Stimulated activated naive CD4-positive, alpha-beta T cell treated with Interleukin-2 at 50 U/mL for 16 hours (primary cell): ENCODE results near the gene RUNX2.

Source experiments
- DNase-seq: peaks from one replicate; lab custom pipeline; 2025; lab: John Stamatoyannopoulos, UW

Gene RUNX2

DNA sequence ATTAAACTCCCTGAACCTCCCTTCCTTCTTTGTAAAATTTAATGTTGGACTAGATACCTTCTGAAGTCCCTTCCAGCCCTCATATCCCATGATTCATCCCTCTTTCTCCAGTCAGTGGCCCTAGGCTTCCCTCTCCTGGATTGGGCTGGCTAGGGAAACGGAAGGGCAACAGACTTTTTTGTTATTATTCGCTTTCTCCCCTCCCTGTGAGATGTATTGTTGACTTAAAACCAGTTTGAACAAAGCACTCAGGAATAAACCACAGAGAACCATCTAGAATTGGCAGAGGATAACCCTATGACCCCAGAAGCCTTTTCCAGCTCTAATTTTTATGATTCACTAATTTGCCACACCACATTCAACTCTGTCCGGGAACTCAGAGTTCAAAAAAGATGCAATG is 289.3 kb downstream of the RUNX2 start:
- DNase-seq = no peak

DNA sequence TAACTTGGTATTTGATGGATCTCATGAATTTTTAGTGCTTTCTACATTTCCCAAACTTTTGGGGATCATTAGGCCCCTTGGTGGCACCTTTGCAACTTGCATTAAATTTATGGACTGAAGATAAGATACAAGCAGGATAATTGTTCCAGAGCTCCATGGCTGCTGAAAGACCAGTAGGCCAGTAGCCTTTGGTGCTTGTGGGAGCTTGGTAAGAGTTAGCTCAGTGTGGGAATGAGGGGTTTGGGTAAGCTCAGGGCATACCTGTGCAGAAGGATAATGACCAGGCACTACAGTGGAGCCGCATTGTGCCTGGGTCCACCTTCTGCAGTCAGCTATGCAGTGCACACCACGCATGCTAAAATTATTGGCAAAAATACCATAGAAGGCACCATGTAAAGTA is 290.1 kb downstream of the RUNX2 start:
- DNase-seq = no peak

DNA sequence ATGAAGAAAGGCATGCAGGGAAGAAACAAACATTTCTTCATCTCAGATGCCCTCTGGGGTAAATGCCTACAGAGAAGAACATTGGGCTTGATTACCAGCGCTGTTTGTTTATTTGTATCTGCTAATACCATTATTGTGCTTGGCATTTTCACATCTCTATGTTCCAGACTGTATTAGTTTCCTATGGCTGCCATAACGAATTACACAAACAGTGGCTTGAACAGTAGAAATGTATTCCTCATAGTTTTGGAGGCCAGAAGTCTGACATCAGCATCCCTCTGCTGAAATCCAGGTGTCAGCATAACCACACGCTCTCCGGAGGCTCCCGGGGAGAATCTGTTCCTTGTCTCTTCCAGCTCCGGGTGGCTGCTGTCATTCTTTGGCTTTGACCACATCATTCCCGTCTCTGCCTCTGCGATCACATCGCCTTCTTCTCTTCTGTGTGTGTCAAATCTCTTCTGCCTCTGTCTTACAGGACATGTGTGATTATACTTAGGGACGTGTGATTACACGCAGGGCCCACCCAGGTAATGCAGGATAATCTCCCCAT is 291.2 kb downstream of the RUNX2 start:
- DNase-seq = no peak

DNA sequence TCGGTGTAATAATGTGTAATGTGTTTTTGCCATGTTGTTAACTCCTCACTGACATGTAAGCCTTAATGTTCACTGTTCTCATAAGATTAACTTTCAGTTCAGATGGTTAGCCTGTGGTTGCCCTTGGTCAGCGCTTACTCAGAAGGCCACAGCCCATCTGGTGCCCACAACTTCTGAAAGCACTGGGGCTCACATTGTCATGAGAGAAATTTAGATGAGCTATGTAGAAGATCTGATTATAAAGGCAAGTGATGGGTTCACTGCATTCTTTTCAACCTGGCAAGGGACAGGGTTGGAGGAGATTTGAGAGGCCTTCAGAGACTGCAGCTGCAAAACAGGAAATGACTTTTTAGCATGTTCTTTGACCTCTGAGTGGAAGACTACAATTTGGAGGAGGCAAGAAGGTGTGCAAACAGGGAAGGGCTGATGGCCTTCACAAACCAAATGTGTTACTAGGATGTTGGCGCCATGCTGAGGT is 291.9 kb downstream of the RUNX2 start:
- DNase-seq = peak; percentile 14

DNA sequence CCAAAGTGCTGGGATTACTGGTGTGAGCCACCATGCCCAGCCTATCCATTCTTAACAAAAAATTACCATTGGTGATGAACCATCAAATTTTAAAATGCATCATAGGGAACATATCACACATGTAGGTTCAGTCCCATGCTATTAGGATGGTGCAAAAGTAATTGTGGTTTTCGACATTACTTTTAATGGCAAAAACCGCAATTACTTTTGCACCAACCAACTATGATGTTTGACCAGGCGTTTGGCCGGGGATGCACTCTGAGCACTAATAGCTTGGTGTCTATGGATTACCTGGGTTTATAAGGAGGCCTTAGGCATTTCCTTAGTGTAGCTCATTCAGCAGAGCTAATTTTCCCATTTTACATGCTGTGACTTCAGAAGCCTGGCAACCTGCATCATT is 296.1 kb downstream of the RUNX2 start:
- no peak for DNase-seq

DNA sequence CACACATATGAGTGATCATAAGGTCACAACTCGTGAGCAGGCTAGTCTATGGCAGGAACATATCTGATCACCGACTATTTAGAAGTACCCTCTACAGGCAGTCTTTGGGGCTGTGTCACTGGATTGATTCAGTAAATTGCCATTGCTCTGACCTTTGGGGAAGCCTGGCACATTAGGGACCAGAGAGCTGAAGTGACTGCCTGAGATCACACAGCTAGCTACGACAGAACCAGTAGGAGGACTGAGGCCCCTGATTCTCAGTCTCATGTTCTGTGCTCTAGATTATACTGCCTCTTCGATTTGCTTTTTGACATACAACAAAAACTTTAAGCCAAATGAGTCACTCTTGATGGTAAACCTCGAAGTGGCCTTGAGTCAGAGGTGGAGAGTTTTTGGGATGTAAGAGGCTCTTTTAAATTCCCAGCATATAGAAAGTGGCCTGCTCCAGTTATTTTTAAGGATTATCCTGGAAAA is 297.1 kb downstream of the RUNX2 start:
- no peak for DNase-seq

DNA sequence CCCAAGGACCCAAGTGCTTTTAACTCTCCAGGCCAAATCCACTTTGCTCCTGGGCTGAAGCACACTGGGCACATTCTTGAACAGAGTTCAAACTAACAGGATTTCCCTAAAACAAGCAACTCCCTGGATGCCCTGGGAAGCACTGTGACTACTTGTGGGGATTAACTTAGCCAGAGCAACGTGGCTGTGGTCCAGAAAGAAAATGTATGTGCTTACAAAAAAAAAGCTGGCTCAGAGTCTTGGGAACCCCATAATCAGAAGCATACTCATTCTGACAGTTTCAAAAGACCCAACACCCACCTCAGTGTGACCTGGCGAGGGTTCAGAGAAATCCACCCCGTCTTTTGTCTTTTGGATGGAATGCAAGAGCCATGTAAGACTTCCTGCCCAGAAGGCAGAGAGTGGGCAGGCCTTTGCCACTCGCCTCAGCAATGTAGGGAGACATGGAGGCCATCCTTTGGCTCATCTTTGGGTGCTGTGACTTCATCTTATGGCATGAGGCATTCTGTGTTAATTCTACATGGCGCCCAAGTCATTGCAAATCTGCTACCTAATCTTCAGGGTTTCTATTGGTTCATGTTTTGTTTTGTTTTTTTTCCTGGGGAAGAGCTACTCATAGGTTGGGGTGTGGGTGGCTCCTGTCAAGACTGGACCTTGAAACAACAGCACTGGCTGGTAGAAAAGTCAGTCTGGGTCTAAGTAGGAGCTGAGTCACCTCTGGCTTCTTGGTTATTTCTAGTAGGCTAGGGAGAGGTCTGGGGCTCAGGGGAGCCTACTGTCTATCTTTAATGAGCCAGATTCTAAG is 298.2 kb downstream of the RUNX2 start:
- no peak for DNase-seq

DNA sequence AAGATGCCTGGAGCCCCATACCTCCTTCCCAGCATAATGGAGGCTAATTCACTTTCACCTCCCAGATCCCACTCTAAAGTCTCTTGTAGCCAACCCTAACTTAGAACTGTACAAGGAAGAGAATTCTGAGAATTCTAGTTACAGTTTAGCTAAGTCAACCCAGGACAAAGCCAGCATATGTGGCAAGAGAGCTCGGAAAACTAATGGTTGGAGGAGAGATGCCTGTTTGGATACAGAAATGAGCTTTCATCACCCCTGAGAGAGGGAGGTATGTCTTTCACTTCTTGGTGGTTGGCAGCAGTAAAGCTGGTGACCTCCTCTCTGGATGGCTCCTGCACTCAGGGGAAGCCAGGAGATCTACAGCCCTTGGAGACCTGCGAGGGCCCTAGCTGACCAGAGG is 302.2 kb downstream of the RUNX2 start:
- no peak for DNase-seq

DNA sequence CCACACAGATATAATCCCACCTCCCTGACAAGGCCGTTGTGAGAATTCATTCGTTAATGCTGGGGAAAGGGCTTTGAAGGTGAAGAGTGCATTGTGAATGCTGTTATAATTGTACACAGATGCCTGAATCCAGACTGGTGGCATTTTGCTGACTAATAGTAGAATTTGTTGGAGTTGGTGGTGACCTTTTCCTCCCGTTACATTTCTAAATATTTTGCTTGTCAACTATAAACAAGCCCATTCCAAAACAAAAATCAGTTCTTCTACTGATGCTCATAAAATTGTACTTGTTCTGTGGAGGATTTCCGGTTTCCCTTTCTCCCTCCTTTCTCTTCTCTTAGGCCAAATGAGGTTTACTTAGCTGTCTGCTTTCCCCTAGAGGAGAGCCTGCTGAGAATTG is 302.7 kb downstream of the RUNX2 start:
- no peak for DNase-seq

DNA sequence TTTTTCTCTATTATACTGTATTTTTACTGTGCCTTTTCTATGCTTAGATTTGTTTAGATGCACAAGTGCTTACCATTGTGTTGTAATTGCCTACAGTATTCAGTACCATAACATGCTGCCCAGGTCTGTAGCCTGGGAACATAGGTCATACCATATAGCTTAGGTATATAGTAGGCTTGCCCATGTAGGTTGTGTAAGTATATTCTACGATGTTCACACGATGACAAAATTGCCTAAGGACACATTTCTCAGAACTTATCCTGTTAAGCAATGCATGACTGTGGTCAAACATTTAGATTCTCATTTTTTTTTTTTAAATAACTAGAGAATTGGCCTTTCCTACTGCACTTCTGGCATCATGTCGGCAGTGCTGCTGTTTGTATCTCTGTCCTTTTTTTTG is 303.3 kb downstream of the RUNX2 start:
- no peak for DNase-seq

DNA sequence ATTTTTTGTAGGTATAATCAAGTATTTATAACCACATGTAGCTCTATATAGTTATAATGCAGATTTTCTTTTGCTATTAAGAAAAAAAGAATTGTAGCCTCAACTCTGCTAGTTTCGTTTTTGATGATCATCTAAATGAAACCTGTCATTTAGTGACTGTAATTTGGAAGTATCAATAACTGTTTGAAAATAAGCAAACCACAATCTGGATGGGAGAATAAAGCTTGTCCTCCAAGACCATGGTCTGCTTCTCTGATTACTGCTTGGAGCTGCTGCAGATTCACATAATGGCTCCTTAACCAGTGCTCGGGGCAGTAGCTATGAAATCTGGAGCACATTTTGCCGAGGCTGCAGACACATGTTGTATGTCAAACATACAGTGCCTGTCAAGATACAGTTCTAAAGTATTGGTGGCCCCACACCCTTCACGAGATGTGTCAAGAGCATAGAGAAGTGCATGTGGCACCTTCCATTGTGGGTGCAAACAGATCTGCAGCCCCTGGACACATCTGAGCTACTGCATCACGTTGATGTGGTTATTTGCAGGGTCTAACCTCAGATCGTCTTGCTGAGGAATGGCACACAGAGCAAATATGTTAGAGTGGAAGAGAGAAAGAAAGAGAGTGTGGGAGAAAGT is 305.3 kb downstream of the RUNX2 start:
- no peak for DNase-seq

DNA sequence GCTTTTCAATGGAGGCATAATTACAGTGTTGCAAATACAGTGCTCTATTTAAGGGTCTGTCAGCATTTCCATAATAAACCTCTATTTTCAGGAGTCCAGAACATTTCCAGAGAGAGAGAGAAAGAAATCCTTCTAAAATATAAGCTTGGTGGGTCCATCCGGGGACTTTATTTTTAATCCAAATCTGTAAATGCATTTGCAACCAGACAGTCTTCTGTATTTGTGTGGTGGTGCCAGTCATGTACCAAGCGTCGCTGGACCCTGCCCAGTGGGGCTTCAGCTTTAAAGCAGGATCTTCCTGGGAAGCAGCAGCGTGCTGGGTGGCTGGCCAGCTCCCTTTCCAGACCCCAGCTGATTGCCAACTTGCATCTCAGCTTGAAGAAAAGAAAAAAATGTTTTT is 306.1 kb downstream of the RUNX2 start:
- no peak for DNase-seq

DNA sequence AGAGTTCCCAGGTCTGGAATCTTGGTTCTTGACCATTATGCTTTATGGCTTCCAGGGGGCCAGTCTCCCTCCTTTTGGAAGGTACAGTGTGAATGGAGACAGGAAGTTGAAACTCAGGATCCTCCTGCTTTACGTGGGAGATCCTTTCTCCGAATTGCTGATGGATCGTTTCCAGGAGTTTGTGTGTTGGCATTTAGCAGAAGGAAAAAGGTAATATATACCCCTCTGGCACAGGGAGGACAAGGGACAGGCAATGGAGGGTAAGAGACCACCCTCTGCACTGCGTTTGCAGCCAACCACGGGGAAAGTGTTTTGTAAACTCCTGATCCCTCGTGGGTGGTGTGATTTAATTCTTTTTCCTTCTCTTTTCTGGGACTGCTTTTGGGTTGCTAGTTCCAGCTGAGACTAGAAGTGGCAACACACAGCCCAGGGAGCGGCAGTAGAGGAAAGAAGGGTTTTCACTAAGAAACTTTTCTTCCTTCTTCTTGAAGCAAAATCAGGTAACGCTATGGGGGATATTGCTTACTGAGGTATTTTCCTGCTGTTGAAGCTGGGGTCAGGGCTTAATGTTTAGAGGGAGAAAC is 307.2 kb downstream of the RUNX2 start:
- DNase-seq = no peak

DNA sequence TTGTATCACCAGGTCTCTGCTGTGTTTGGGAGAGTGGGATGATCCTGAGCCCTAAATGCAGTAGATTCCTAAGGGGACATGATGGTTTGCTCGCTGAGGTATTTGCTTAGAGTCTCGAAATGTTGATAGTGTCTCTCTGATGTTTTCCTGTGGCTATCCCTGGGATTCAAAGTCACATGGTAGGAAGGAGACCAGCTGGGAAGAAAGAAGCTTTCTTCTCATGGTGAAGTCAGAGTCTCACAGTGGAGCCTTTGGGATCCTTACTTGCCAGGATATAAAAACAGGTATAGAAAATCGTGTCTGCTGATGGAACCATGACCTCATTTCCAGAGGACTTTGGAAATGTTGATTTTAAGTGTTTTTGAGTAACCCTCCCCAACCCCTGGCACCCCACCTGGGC is 308.9 kb downstream of the RUNX2 start:
- no peak for DNase-seq

DNA sequence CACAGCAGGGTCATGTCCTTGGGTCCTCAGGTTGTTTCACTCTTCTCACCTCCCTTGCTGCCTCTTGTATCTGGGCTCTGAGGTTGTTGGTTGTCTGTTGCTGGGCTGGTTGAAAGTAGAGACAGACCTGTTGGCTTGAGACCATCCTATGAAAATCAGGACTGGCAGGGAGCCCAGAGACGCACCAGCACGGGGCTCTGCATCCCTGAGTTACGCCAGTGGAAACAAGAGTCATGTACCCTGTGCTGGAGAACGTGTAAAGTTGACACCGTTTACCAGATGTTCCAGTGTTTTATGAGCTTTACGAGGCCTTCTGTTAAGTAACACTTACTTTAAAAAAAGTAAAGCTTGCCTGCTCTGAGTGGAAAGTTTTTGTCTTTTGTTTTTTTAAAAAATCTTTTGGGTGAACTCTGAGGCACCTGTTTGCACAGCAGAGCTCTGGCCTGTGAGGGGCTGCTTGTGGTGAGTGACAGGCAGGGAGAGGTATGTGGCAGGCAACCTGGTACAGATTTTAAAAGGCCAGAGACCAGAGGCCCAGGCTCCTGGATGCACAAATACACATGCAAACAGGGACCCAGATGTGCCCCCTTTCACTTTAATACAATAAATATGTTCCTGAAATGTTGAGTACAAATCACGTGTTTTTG is 309.6 kb downstream of the RUNX2 start:
- DNase-seq = no peak

DNA sequence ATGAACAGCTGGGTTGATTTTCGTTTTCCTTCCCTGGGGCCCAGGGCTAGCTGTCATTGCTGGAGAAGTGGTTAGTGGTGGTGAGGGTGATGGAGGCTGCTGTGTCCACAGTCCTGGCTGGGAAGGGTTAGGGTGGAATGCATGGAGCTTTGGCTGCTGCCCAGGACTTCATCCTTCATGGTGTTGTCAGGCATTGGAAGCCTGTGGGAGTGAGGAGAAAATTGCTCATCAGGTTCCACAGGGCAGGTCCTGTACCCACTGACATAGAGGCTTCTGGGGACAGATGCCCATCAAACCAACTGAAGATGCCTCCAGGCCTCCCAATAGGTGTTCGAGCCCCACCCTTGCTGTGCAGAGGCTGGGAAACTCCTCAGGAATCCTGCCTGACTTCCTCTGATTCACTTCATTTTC is 312.0 kb downstream of the RUNX2 start:
- DNase-seq = no peak

DNA sequence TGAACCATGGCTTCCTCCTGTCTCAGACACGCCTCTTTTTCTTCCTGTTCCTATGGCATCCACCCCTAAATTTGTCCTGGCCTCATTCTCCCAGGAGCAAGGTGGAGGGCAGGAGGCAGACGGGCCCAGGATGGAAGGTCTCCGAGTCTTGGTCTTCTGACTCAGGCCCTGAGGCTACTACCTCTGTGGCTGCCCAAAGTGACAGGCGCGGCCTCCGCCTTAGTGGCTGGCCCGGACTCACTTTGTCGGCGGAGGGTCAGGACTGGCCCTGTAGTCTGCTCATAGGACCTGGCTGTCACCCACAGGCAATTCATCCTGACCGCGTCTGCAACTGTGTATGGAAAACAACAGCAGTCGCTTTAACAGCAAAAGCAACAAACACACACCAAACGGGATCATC is 312.7 kb downstream of the RUNX2 start:
- DNase-seq = no peak

DNA sequence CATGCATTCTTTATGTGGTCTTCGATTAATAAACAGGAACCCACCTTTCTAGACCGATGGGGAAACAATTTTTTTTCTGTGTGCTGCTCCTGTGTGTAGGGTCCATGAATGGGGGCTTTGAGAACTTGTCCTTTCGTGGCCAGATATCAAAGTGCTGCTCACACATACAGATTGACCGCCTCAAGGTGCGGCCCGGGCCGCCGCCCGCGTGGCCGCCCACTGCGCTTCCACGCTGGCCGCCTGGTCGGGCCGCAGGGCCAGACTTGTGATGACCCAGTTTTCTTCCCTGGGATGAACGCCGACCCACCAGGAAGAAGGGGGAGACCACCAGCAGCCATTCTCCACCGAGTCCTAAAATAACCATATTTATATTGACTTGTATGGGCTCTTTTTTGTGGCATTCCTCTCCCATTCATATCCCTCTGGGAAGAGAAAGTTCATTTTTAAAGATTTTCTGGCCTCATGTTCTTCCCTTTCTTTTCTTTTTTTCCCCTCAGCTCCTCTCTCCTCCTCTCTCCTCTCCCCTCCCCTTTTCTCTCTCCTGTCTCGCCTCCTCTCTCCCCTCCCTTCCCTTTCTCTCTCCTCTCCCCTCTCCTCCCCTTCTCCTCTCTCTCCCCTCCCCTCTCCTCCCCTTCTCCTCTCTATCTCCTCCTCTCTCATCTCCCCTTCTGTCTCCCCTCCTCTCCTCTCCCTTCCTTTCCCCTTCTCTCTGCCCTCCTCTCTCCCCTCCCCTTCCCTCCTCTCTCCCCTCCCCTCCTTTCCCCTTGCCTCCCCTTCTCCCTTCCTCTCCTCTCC is 314.4 kb downstream of the RUNX2 start:
- no peak for DNase-seq

DNA sequence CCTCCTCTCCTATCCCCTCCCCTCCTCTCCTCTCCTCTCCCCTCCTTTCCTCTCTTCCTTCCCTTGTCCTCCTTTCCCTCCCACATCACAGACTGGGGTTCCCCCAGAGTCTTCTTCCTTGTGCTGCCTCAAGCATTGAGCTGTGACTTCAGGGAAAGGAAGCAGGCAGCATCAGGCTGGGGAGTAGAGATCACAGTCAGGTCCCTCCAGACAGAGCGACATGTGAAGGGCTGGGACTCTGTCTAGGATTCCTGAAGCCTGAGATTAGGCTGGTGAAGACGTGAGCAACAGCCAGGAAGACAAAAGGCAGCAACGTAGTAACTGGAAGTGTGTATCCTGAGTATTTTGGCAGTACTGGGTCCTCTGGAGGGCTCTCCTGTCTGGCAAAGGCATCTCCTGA is 315.0 kb downstream of the RUNX2 start:
- no peak for DNase-seq

DNA sequence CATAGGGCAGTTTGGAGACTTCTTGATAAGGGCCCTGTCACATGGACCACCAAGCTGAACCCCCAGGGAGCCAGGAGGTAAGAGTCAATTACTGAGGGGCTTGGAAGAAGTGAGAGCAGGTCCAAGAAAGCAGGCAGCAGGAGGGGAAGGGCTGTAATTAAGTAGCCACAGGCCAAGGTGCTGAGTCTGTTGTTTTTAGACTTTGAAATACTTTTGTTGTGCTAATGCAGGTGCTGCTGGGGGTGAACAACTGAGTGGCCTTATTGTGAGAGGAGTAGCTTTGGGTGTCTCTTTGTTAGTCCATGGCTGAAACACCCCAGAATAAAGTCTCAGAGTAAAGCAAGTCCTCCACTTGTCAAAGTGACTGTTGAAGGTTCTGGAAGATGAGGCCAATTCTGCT is 316.6 kb downstream of the RUNX2 start:
- no peak for DNase-seq

DNA sequence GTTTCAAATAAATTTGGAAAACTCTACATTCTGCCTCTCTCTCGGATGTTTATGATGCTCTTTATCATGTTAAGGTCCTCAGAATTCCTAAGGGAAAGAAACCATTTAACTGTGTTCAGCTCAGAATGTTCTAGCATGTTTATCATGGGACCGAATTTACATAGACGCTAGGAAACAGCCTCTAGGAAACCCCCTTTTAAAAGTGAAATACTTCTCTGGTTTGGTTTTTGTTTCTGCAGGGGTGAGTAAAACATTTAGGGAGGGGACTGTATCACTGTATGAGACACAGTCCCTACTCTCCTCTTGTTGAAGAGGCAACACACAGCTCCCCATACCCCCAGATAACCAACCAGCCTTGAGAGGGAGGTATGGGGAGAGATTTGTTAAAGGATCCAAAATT is 317.2 kb downstream of the RUNX2 start:
- no peak for DNase-seq
